Hypothalamus (tissue), 51 donors: ENCODE results near the gene STK38L.
"Not testable (repeated sequence)": the region's sequence is repeated elsewhere in the genome, so short reads cannot be mapped to it uniquely, and the experiment has no call there.

Source experiments
- DNase-seq, 51 donors: peaks; one replicate each; lab custom pipeline; 2025; lab: John Stamatoyannopoulos, UW

The STK38L gene

DNA sequence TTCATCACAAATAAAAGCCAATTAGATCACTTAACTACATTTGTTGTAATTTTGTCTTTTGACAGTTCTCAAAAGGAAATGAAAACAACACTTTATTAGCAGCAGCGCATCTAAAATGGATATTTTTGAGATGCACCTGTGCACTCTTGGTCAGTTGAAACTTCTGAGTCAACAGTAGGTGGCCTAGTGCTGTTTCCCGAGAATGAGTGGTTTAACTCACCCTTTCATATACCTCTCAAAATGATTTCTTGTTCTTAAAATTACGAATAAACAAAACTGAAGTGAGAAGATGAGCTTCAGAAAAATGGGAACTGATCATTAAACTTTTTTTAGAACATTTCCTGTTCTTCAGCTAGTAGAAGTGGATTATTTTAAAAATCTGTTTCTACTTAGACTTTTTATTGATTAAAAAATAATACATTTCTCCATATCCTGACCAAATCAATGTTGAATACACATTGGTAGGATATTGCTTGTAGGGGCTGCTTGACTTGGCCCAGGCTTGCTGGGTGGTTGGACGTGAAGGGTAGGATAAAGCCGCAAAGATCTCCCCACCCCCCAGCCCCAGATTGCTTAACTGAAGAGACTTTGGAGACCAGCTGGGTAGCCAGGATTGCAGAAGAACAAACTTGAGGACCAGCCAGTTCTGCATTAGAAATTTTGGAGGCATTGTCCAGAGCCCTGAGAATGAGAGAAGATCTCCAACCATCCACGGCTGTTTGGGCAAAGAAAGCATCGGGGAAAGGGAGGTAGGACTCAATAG, 22.3 kb upstream of the STK38L start:
- peak in 2 of 51 donors; percentile 1 to 3 for DNase-seq

DNA sequence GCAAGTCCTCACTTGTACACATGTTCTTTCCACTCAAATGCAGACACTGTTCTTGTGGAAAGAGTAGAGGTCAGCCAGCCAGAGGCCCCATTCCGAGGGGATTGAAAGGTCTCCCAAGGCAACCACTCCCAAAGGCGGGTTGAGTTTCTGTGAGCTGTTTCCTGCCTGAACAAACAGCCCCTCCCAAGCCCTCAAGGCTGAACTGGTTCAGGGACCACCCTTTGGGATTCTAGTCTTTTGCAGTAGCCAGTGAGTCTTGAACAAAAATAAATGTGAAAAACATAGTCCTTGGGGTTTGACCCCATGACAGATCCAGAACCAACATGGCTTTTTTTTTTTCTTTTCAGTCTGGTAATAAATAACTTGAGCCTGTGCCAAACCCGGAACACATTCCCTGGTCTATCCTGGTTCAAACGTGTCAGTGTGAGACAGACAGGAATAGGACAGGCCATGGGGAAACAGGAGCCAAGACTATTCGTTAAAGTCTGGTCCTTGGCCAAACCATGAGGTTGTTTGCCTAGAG, 17.6 kb upstream of the STK38L start:
- DNase-seq, result peak in 11 of 51 donors; percentile 2 to 40 (median 5)

DNA sequence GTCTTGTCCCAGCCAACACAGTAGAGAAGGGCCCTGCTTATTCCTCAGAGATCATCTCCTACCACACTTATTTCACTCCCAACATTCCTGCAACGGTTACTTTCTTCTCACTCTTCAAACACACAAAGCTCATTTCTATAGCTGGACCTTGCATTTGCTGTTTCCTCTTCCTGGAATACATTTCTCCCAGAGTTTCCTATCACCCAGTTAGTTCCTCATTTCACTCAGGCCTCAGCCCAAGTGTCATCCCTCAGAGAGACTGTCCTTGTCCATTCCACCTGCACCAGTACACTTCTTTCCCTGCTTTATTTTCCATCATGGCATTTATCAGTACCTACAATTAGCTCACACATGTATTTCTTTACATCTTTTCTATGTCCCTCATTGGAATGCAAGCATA, 14.7 kb upstream of the STK38L start:
- DNase-seq, result no peak

DNA sequence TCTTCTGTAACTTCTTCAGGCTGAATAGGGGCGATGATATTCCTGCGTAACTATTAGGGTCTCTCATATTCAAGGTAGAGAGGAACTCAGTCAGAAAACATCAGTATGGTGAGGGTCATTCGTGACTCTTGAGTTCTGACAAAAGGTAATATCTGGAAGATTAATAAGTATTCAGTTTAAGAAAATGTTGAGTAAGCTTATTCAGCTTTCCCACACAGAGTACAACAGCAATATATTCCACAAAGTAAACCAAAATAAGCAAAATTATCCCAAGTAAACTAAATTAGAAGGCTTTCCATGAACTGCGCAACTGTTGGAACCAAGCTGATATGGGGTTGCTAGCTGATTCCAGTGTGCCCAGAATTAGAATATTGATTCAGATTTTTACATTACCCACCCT, 12.7 kb upstream of the STK38L start:
- DNase-seq, result not testable (repeated sequence)

DNA sequence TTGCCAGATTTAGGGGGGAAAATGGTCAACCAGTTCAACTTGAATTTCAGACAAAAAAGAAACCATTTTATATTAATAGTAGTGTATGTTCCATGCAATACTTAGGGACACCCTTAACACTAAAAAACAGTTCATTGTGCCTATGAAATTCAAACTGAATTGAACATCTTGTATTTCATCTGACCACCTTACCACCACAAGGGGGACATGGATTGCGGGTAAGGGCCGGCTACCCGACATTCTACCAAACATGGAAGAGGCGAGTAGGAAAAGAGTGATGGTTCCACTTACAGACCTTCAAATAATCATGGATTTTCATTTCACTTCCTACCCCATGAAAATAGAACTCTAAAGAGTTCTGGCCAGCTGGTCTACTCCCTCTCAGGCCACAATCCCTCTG, 10.3 kb upstream of the STK38L start:
- no peak for DNase-seq

DNA sequence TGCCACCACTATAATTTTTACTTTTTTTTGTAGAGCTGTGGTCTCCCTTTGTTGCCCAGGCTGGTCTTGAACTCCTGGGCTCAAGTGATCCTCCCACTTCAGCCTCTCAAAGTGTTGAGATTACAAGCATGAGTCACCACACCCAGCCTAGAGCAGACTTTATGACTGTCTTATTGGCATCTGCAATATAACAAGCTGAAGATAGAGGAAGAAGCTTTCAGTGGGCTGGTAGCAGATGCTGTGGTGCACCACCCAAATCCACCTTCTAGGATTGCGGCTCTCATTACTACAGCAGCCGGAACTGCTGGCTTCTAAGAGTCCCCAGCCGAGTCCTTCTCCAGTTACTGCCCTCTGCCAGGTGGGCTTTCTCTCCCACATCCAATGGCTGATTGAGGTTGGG, 7.6 kb upstream of the STK38L start:
- DNase-seq, result no peak

DNA sequence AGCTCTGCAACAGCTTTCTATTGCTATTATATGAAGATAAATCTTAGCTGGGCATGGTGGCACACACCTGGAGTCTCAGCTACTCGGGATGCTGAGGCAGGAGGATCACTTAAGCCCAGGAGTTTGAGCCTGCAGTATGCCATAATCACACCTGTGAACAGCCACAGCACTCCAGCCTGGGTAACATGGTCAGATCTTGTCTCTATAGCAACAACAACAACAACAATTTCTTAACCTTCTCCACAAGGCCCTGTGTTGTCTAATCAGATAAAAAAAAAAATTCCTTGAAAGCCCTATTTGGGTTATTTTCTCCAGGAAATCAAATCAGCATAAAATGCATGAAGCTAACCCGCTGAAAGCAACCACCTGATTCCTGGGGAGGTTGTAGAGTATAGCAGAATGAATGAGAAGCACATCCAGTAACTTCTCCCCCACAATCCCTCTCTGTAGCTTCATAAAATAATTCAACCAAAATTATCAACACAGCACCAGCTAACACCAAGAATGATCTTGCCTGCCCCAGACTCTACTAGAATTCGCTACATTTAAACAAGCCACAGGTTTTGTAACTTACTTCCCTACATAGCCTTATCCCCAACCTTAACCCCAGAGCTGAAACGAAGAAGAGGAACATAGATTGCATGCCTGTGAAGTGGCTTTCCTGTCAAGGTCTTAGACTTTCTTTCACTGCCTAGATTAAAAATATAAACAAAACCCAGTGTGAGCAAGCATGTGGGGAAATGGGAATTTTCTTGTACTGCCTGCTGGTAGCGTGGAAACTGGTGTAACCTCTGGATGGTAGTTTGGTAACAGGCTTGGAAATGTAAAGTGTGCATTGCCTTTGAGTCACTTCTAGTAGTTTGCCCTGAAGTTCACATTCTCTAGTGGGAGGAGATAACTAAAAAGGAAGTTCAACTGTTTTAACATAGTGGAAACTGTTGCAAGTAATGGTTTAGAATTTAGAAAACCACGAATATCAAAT, 6.0 kb upstream of the STK38L start:
- peak in 2 of 51 donors; percentile 4 to 12 for DNase-seq

DNA sequence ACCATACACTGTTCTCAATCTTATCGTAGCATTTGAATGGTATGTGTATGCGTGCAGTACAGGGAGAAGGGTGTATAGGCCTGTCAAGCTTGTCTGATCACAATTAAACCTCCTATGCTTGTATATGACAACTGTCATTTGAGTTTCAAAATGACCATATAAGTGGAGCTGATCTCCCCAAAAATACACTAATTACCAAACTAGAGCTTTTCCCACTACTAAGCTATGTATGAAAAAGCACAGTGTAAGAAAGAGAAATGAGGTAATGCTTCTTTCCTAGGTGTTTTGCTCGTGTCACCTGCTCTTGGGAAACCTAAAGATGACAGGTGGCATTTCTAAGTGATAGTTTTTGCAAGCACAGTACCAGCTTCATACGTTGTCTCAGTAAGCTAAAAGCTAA, 1.1 kb upstream of the STK38L start:
- DNase-seq, result no peak

DNA sequence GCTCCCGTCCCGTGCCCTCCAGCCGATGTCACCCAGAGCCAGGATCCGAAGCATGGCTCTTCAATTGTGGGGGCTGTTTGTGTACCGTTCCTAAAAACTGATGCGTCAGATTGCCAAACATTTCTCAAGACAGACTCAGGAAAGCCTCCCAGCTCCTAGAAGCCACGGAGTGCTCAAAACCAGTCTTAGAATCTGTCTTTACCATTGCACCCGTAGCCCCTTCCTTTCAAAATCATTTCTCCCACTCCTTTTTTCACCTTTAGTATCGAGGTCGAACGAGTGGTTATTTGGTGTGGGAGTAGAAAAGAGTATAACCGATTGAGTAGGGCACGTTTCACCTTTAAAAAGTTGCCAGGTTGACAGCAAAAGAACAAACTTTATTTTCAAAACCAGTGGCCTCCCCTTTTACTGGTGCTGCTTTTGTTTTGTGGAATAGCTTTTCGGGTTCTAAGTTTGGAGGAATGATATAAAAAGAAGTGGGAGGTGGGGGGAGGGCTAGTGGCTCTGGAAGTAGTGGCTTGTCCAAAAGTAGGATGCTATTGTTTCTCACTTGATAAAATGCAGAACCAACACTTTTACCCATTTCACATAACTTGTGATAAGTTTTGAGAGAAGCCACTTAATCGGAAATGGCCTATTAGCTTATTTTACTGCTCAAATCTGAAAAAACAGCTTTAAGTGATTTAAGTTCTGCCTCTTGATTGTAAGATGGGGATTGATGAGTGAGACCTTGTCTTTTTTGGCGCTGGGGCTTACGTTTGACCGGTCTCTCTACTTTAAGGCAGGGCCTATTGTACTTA, 803 bp downstream of the STK38L start:
- peak in 2 of 51 donors; percentile 61 to 78 for DNase-seq

DNA sequence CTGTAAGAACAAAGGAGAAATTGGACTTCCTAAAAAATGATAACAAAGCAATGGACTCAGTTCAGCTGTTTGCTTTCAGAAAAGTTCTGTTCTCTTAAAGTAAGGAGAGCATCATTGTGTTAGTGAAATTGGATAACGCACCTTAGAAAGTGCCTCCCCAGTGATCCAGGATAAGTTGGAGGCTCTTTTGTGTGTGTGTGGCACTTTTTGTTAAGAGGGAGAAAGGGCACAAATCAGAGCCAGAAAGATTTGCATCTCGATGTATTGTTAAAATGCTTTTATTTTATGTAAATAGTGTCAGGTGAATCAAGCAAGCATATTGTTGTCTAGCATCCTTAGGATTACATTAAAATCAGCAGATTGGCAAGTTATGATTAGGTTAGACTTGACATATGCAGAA, 2.1 kb downstream of the STK38L start:
- DNase-seq, result no peak

DNA sequence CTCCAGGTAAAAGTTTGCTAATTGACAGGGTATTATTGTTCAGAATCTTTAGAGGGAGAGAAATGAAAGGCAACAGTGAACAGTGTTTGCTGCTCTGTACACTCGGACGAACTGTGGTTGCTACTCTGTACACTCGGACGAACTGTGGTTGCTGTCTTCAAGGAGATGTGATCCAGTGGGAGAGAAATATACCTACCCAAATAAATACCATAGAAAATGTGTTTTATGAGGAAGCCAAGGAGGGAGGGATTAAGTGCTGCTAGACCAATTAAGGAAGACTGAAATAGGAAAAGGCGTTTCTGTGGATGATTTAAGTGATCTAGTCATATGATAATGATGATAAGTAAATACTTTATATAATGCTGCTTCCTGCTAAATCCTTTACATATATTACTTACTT, 2.7 kb downstream of the STK38L start:
- no peak for DNase-seq

DNA sequence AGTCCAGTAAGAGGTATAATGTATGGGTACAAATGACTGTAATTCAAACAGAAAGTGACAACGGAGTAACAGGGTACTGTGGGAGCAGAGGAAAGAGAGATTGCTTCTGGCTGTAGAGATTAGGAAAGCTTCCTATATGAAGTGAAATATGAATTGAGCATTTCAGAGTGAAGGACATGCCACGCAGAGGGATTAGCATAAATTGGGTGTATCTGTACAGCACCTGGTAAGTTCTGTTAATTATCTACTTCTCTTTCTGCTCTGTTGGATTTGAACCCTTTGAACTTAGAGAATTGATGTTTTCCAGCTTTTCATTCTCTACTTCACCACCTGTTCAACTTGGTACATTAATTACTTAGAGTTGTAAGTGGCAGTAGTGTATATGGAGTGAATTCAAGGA, 8.8 kb downstream of the STK38L start:
- no peak for DNase-seq

DNA sequence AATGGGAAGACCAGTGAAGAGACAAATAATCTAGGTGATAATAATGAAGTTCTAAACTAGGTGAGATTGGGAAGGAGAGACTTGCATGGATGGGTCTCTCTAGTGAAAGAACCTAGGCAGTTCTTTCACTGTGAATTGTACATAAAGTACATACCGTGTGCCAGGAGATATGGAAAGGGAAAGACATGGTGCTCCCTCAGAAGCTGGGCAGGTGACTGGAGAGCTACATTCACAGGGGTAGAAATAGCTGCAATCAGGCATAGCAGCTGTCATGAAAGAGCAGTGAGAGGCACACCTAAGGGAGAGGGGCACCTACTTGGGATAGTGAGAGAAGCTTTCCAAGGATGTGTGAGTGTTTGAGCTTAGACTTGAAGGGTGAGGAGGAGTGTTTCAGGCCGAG, 9.3 kb downstream of the STK38L start:
- DNase-seq, result no peak

DNA sequence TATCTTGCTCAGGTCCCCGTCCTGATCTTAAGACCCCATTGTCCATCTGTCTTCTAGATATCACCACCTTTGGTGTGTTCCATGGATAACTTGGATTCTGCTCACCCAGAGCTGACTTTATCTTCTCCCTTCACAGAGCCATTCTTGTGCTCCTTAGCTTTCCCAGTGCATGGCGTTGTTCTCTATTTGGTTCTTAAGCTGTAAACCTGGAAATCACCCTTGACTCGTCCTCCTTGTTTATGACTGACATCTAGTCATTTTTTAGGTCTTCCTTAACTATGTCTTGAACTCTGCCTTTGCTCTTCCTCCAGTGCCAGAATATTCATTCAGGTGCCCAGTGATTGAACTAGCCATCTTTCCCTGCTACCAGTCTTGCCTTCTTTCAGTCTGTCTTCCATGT, 11.7 kb downstream of the STK38L start:
- DNase-seq, result no peak

DNA sequence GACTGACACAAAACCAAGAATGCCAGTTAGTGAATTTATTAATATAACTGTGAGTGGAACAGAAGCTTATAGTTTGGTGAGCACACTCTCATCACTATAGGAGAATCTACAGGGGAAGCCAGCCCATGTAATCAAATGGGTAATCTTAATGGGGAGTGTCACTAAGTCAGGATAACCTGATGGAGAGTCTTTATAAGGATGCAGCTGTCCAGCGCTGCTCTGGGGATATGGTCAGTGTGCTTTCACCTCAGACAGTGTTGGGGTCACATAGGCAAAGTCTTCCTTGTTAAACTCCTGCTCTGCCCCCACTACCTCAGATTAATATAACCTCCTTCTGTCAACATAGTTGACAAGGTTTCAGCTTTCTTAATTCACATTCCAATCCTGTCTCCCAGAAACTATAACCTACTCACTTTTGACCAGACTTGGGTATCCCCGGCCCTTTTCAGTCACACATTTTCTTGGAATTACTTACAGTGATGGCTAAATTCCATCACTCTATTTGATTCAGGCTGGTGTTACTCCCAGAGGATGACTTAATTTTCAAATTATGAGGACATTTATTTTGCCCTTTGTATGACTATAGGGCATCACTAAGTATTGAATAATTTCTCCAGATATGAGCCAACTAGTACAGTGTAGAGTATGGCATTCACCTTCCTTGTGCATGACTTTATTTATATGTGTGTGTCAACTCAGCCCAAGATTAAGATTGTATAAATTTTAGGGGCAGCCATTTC, 13.2 kb downstream of the STK38L start:
- no peak for DNase-seq

DNA sequence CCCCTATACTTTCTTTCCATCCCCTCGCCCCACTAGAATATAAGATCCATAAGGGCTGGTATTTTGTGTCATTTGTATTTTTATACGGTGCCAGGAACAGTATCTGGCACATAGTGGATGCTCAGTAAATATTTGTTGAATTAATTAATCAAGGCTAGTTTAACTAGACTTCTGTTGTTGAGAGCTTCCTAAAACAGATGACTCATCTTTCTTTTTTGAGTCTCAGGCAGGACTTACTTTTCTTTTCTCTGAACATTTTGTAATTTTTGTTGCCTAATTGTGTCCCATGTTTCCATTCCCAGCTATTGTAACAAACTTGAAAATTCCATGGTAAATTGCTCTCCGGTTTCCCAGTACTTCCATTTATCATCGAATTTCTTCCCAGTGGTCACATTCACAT, 16.7 kb downstream of the STK38L start:
- no peak for DNase-seq

DNA sequence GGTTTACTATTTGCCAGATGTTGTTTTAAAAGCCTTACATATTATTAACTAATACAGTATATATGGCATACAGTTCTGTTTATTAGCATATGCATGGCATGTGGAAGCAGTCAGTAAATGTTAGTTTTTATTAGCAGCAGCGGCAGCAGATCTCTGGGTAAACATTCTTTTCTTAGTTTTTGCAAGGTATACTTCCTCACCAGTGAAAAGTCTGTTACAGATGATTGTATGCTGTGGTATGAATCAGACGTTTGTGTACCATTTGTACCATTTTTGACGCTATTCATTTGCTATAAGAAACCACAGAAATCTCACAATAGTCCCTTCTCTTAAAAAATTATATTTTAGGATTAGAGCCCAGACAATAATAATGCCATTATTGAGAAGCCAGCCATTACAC, 17.8 kb downstream of the STK38L start:
- DNase-seq, result no peak

DNA sequence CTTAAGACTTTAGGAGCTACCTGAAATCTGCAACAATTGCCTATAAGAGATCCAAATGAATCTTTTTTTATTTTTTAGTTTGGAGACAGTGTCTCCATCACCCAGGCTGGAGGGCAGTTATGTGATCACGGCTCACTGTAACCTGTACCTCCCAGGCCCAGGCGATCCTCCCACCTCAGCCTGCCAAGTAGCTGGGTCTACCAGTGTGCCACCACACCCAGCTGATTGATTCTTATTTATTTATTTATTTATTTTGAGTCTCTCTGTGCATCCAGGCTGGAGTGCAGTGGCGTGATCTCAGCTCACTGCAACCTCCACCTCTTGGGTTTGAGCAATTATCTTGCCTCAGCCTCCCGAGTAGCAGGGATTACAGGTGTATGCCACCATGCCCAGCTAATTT, 26.1 kb downstream of the STK38L start:
- no peak for DNase-seq

DNA sequence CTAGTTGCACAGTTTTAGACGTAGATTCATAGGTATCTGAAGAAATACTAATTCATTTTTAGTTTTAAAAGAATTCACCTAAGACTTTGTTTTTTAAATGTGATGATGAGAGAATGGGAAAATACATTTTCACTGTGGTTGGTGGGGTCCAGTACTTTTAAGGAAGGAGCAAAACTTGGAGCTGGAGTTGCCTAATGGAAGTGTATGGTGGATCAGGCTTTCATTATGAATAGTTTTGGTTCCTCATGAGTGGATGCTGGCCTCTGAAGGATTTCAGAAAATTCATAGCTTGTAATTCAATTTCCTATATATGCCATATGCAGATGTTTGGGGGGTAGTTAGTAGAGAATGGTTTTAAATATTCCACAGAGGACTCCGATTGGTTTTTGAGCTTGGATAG, 27.1 kb downstream of the STK38L start:
- DNase-seq, result no peak
